ENCODE data around the gene TFAP2C.

TFAP2C gene

GRCh38 chr20:56601166-56601565, 27.9 kb upstream of the TFAP2C start:
- H3K4me1 ChIP-seq (ENCODE audit: low read length): no peaks in the 10 kb centered on the region
- no peak overlapping the region for H3K4me3 ChIP-seq (ENCODE audit: low read length)
- H3K79me2 ChIP-seq (ENCODE audit: low read length): no peaks in the 10 kb centered on the region
- H2AFZ ChIP-seq (ENCODE audit: low read depth, low read length): no peak overlapping the region
- no peak overlapping the region for H3K9ac ChIP-seq (ENCODE audit: low read length)
- no peaks in the 10 kb centered on the region for H4K20me1 ChIP-seq (ENCODE audit: insufficient read depth, low read length)
- TF ChIP-seq, protein P1, sequence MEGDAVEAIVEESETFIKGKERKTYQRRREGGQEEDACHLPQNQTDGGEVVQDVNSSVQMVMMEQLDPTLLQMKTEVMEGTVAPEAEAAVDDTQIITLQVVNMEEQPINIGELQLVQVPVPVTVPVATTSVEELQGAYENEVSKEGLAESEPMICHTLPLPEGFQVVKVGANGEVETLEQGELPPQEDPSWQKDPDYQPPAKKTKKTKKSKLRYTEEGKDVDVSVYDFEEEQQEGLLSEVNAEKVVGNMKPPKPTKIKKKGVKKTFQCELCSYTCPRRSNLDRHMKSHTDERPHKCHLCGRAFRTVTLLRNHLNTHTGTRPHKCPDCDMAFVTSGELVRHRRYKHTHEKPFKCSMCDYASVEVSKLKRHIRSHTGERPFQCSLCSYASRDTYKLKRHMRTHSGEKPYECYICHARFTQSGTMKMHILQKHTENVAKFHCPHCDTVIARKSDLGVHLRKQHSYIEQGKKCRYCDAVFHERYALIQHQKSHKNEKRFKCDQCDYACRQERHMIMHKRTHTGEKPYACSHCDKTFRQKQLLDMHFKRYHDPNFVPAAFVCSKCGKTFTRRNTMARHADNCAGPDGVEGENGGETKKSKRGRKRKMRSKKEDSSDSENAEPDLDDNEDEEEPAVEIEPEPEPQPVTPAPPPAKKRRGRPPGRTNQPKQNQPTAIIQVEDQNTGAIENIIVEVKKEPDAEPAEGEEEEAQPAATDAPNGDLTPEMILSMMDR (IDR thresholded peaks at IDR 0.05; ENCODE audit: low read depth, low read length): no peak
- TF ChIP-seq EZH2phosphoT487 (IDR thresholded peaks at IDR 0.05; ENCODE audit: low read depth): no peak
- H3K36me3 ChIP-seq (replicated peaks; ENCODE audit: low read depth, low read length): no peaks in the 10 kb centered on the region
- H3K27ac ChIP-seq (ENCODE audit: low read length): no peak overlapping the region
- H3K9me3 ChIP-seq (ENCODE audit: insufficient read depth, low read length): no peaks in the 10 kb centered on the region
- H3K27me3 ChIP-seq (ENCODE audit: low read depth, low read length): peaks cover 13% of the 10 kb centered on the region
- H3K4me2 ChIP-seq (ENCODE audit: low read length): no peak overlapping the region

DNA sequence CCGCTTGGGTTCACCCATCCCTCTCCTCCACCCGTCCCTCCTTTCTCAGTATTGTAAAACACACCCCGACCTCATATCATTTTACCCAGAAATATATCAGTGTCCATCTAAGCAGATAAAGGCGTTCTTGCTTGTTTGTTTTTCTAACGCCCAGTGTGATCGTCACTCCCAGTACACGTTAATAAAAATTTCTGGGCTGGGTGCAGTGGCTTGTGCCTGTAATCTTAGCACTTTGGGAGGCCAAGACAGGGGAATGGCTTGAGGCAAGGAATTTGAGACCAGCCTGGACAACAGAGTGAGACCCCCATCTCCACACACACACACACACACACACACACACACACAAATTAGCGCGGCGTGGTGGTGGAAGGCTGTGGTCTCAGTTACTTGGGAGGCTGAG, 24.4 kb upstream of the TFAP2C start:
- TF ChIP-seq EZH2phosphoT487 (IDR thresholded peaks at IDR 0.05; ENCODE audit: low read depth): no peak
- TF ChIP-seq, protein P1 (IDR thresholded peaks at IDR 0.05; ENCODE audit: low read depth, low read length): no peak
- Histone ChIP-seq H3K27ac (ENCODE audit: low read length) (no peak overlapping the region), H3K4me2 (ENCODE audit: low read length) (no peak overlapping the region), H4K20me1 (ENCODE audit: insufficient read depth, low read length) (no peaks in the 10 kb centered on the region), H2AFZ (ENCODE audit: low read depth, low read length) (no peak overlapping the region), H3K79me2 (ENCODE audit: low read length) (no peaks in the 10 kb centered on the region), H3K4me1 (ENCODE audit: low read length) (no peaks in the 10 kb centered on the region), H3K9me3 (ENCODE audit: insufficient read depth, low read length) (no peaks in the 10 kb centered on the region), H3K36me3 (replicated peaks; ENCODE audit: low read depth, low read length) (no peaks in the 10 kb centered on the region), H3K27me3 (ENCODE audit: low read depth, low read length) (peaks cover 8% of the 10 kb centered on the region; the same call in 1 of the 2 replicates), H3K9ac (ENCODE audit: low read length) (no peak overlapping the region), H3K4me3 (ENCODE audit: low read length) (no peak overlapping the region)

DNA sequence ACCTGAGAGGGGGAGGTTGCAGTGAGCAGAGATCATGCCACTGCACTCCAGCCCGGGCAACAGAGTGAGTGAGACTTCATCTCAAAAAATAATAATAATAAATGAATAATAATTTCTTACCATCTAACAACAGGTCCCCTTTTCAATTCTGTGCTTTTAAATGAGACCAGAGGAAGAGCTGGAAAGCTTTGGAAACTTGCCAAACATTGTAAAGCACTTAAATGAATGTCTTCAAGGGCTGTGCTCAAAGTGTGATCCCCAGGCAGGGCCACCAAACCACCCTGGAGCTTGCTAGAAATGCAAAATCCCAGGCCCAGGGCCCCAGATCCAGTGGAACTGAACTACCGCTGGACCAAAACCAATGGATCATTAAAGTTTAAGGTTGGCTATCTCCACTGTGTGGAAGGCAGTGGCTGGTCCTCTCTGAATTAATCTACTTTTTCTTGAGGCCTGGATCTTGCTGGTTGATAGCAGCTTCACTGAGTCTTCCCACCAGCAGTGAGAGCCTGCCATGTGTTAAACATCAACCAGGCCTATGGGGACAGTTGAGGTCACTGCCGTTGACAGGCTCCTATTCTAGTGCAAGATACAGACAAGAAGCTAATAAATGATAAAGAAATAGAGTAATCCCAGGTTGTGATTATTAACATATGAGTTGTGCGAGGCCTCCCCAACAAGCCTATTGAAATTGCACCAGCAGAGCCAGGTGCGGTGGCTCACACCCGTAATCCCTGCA, 23.7 kb upstream of the TFAP2C start:
- H3K9ac ChIP-seq (ENCODE audit: low read length): no peak overlapping the region

GRCh38 chr20:56606174-56606945, 22.7 kb upstream of the TFAP2C start:
- H3K9me3 ChIP-seq (ENCODE audit: insufficient read depth, low read length): no peaks in the 10 kb centered on the region
- H3K79me2 ChIP-seq (ENCODE audit: low read length): no peaks in the 10 kb centered on the region
- H3K27ac ChIP-seq (ENCODE audit: low read length): no peak overlapping the region
- H2AFZ ChIP-seq (ENCODE audit: low read depth, low read length): no peak overlapping the region
- TF ChIP-seq EZH2phosphoT487 (IDR thresholded peaks at IDR 0.05; ENCODE audit: low read depth): no peak
- TF ChIP-seq, protein P1 (IDR thresholded peaks at IDR 0.05; ENCODE audit: low read depth, low read length): no peak
- H3K4me2 ChIP-seq (ENCODE audit: low read length): no peak overlapping the region
- no peaks in the 10 kb centered on the region for H3K4me1 ChIP-seq (ENCODE audit: low read length)
- H4K20me1 ChIP-seq (ENCODE audit: insufficient read depth, low read length): no peaks in the 10 kb centered on the region
- no peaks in the 10 kb centered on the region for H3K36me3 ChIP-seq (replicated peaks; ENCODE audit: low read depth, low read length)
- no peak overlapping the region for H3K4me3 ChIP-seq (ENCODE audit: low read length)
- peaks cover 5% of the 10 kb centered on the region; the same call in 1 of the 2 replicates for H3K27me3 ChIP-seq (ENCODE audit: low read depth, low read length)
- no peak overlapping the region for H3K9ac ChIP-seq (ENCODE audit: low read length)

More for the DNA sequence above, 23.7 kb upstream of the TFAP2C start:
- Histone ChIP-seq H3K4me3 (ENCODE audit: low read length) (no peak overlapping the region), H2AFZ (ENCODE audit: low read depth, low read length) (no peak overlapping the region), H3K27ac (ENCODE audit: low read length) (no peak overlapping the region), H3K9me3 (ENCODE audit: insufficient read depth, low read length) (no peaks in the 10 kb centered on the region), H4K20me1 (ENCODE audit: insufficient read depth, low read length) (no peaks in the 10 kb centered on the region), H3K4me1 (ENCODE audit: low read length) (no peaks in the 10 kb centered on the region), H3K36me3 (replicated peaks; ENCODE audit: low read depth, low read length) (no peaks in the 10 kb centered on the region), H3K79me2 (ENCODE audit: low read length) (no peaks in the 10 kb centered on the region), H3K27me3 (ENCODE audit: low read depth, low read length) (peaks cover 8% of the 10 kb centered on the region; the same call in 1 of the 2 replicates), H3K4me2 (ENCODE audit: low read length) (no peak overlapping the region)
- TF ChIP-seq EZH2phosphoT487 (IDR thresholded peaks at IDR 0.05; ENCODE audit: low read depth): no peak
